Activated CD8-positive, alpha-beta memory T cell treated with anti-CD3 and anti-CD28 coated beads, Interleukin-2, amount 50 U/mL, for 48 hours (primary cell): ENCODE measurements around the gene SCAND1.
"Not testable (repeated sequence)": the region's sequence is repeated elsewhere in the genome, so short reads cannot be mapped to it uniquely, and the experiment has no call there.

Experiments
- DNase-seq: peaks from one replicate; pipeline ENCODE4 v3.0.0-alpha.2; 2020

SCAND1 gene

GRCh38 chr20:35954200-35954906 lies at the start of gene SCAND1:
Gene SCAND1, minus strand, starts transcription at chr20:35954502. Its CDS starts 218 bp downstream, at chr20:35954284.
- DNase-seq = peak; percentile 97

DNA sequence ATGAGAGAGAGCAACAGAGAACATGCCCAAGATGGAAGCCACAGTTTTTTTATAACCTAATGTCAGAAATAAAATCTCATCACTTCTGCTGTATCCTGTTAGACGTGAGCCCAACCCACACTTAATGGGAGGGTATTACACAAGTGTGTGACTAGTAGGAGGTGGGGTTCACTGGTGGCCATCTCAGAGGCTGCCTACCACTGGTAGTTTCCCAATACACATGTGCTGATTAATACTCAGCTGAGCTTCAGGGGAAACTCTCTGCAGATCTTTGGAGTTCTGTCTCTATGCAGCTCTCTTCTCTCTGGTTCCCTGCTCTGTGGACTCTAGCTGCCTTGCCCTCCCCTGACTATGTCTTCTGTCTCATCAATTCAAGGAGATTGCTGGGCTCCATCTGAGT lies 49.7 kb upstream of the SCAND1 start:
- DNase-seq = no peak

- DNase-seq = no peak
These were observed 48.6 kb upstream of the SCAND1 start for GRCh38 chr20:36002855-36003254.

DNA sequence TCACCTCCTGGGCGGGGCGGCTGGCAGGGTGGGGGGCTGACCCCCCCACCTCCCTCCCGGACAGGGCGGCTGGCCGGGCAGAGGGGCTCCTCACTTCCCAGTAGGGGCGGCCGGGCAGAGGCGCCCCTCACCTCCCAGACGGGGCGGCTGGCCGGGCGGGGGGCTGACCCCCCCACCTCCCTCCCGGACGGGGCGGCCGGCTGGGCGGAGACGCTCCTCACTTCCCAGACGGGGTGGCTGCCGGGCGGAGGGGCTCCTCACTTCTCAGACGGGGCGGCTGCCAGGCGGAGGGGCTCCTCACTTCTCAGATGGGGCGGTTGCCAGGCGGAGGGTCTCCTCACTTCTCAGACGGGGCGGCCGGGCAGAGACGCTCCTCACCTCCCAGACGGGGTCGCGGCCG lies 47.0 kb upstream of the SCAND1 start:
- not testable (repeated sequence) for DNase-seq

GRCh38 chr20:35996492-35996891 lies 42.2 kb upstream of the SCAND1 start:
- not testable (repeated sequence) for DNase-seq

DNA sequence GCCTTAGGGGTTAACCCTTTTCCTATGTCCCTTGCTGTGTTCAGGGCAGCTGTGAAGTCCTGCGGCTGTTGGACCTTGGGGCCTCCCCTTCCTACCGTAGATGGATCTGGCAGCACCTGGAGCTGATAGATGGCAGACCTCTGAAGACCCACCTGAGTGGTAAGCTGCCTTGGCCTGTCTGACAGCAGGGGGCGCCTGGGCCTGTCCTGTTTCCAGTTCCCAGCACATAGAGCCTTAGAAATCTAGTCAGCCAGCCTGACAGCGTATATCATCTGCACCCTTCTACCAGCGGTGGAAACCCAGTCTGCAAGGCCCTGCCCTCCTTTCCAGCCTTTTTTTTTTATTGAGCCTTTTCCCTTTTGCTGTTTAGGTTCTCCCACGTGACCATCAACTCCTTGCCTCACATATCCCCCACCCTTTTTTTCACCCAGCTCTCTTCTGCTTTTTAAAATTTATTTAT lies 40.7 kb upstream of the SCAND1 start:
- DNase-seq = peak; percentile 87

GRCh38 chr20:35992713-35993335 lies 38.5 kb upstream of the SCAND1 start:
- no peak for DNase-seq

GRCh38 chr20:35991142-35991771 lies 37.0 kb upstream of the SCAND1 start:
- no peak for DNase-seq

DNA sequence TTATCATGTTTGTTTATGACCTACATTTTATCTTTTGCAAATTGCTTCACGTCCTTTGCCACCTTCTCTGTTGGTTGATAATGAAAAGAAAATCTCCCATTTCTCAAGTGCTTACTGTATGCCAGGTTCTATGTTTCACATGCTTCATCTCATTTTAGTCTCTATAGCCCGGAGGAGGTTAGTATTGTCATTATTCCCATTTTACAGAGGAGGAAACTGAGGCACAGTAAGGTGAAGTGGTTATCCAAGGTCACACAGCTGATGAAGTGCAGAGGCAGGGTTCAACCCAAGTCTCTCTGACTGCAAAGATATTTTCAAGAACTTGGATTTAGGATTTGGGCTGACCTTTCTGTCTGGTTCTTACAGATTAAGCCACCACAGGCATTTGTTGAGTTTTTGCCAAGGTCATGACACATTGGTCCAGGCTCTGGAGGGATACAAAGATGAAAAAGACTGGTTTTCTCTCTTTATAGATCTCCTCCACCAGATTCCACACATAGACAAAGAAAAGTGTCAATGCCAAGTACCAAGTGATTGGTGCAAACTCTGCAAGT lies 34.7 kb upstream of the SCAND1 start:
- DNase-seq = no peak

DNA sequence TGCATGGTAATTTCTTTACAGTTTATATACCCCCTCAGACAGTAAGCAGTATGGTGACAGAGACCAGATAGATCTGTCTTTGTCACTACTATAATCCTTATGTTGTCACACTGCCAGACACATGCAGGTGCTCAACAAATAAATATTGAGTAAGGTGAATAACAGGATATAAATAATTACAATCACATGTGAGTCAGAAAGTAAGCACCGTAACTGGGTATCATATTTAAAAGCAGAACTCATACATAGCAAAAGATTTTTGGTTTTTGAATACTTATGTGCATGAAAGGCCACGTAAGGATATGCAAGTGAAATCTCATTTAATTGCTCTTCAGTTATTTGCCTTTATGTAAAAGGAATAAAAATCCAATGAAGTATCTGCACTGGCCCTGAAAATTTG lies 31.5 kb upstream of the SCAND1 start:
- DNase-seq = no peak

DNA sequence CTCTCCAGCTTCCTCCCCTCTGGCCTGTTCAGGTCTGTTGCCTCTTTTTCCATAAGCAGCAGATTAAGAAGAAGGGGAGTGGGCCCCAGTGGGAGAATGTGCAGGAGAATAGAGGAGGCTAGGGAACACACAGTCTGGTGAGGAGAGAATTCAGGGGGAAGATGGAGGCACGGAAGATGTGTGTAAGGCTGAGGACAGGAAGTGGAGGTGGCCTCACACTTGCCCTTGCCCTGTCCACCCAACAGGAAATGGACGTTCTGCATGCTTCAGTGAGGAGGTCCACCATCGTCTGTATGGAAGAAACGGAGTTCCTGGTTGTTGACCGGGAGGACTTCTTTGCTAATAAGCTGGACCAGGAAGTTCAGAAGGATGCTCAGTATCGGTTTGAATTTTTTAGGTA lies 30.1 kb upstream of the SCAND1 start:
- DNase-seq = no peak

DNA sequence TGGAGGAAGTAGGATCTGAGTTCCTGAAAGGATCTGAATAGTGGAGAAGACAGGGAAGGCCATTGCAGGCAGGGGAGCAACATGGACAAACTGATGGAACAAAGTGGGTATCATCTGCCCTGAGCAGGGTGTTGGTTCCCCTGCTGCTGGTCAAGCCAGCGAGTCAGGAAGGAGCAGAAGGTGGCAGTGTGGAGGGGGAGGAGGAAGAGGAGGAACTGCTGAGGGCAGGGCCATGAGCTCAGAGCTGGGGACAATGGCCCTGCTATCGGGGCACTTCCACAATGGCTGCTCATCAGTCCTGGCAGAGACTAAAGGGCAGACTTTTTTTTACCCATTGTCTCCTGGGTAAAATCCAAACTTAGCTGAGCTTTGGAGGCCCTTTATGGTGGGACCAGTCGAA lies 27.7 kb upstream of the SCAND1 start:
- no peak for DNase-seq

DNA sequence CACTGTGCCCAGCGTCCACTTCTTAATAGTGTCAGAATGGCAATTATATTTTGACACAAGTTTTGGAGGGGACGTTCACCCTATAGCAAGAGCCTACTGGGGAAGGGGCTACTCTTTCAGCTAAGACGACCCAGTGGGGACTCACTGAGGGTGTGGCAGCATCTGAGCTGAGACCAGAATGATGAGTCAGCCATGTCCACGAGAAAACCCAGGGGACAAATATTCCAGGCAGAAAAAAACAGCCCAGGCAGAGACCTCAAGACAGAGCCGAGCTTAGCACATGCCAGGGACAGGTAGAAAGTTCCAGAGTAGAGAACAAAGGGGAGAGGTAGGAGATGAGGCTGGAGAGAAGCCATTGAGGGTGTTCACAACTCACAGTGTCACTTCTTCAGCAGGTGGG lies 25.2 kb upstream of the SCAND1 start:
- DNase-seq = no peak

- no peak for DNase-seq
These were observed 23.8 kb upstream of the SCAND1 start for GRCh38 chr20:35978041-35978513.

DNA sequence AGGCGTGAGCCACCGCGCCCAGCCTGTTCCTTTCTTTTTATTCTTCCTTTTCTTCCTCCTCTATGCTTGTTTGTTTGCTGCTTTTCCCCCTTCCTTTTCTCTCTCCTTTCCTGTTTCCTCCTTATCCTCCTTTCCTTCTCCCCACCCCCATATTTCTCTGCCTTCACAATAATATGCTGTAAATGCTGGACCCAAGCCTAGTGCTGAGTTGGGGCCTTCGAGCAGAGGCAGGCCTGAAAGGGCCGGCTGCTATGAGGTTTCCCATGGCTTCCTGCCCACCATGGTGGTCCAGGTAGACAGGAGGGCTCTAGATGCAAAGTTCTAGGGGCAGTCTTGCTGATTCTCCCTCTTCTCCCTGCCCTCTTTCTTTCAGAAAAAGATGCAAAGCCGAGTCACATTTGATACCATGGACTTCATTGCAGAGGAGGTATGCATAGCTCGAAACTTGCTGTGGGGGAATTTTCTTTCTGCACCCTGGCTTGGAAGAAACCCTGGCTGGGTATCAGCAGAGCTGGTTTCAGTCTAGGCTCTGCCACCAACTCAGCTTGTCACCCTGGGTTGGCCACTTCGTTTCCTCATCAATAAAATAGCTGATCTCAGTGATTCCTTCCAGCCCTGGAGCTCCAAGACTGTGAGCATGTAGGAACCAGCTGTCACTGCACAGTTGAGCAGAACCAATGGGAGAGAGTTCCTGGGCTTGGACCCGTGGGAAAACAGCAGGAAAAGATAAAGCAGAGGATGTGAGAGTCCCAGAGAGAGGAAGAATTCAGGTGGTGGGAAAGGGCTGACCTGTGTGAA lies 21.5 kb upstream of the SCAND1 start:
- no peak for DNase-seq

DNA sequence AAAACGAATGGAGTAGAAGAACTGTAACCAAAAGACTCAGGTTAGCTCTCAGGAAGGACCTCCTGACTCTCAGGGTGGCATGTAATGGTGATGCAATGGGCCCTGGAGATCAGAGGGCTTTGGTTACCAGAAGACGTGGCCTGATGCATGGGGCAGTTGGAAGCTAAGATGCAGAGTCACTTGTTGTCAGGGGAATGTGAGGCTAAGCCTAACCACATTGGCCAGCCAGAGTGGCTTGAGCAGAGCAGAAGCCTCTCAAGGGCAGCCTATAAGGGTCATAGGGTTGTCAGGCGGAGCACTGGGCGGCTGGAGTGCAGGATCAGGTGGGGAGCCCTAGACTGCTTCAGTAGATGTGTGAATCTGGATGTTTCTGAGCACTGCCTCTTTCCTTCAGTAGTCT lies 20.0 kb upstream of the SCAND1 start:
- no peak for DNase-seq

GRCh38 chr20:35972462-35972861 lies 18.2 kb upstream of the SCAND1 start:
- no peak for DNase-seq

GRCh38 chr20:35971981-35972380 lies 17.7 kb upstream of the SCAND1 start:
- DNase-seq = no peak

GRCh38 chr20:35968930-35969329 lies 14.6 kb upstream of the SCAND1 start:
- DNase-seq = no peak

DNA sequence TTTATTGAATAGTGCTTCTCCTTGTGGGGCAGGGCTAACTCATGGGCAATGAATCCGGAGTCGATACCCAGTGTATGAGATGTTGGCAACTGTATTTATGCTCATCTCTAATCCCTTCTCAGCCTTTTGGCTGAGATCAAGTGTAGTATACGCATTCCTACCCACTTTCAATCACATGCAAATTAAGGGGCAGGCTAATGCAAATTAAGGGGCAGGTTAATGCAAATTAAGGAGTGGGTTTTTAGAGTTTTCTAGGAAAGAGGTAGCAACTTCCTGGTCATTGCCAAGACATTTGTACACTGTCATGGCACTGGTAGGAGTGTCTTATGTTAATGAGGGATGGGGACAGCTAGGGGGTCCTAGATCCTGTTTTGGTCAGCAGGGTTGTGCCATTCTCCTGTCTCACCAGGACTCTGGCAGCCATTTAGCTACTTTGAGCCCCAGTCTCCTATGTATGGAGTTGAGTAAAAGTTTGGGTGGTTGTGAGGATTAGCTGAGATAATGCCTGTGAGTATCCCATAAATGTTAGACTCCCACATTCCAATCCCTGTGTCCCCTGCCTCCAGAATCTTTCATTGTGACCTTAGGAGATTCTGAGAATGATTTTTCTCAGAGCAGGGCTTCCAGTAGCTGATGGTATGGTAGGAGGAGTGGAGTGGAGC lies 13.8 kb upstream of the SCAND1 start, which contains the start of gene CNBD2:
Gene CNBD2 (plus strand): TSS at position 612 of the 662 bp plus-strand sequence. CDS start 173 bp downstream, outside the sequence.
- no peak for DNase-seq

- DNase-seq = no peak
These were observed 9.6 kb upstream of the SCAND1 start for GRCh38 chr20:35963878-35964277.

DNA sequence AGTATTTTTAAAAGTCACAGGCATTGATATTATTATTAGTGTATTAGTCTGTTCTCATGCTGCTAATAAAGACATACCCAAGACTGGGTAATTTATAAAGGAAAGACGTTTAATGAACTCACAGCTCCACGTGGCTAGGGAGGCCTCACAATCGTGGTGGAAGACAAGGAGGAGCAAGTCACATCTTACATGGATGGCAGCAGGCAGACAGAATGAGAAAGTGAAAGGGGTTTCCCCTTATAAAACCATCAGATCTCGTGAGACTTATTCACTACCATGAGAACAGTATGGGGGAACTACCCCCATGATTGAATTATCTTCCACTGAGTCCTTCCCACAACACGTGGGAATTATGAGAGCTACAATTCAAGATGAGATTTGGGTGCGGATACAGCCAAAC lies 5.0 kb upstream of the SCAND1 start:
- DNase-seq = not testable (repeated sequence)
